Measurements from ENCODE around the gene GGA1. TPM values are rescaled to one million over a fixed set of nuclear protein-coding genes. Genes with fewer than 3 reads are reported as not detected.

Gene GGA1
- total RNA-seq, 2 donors from 2014 or later = 59.9 to 61.2 TPM

DNA sequence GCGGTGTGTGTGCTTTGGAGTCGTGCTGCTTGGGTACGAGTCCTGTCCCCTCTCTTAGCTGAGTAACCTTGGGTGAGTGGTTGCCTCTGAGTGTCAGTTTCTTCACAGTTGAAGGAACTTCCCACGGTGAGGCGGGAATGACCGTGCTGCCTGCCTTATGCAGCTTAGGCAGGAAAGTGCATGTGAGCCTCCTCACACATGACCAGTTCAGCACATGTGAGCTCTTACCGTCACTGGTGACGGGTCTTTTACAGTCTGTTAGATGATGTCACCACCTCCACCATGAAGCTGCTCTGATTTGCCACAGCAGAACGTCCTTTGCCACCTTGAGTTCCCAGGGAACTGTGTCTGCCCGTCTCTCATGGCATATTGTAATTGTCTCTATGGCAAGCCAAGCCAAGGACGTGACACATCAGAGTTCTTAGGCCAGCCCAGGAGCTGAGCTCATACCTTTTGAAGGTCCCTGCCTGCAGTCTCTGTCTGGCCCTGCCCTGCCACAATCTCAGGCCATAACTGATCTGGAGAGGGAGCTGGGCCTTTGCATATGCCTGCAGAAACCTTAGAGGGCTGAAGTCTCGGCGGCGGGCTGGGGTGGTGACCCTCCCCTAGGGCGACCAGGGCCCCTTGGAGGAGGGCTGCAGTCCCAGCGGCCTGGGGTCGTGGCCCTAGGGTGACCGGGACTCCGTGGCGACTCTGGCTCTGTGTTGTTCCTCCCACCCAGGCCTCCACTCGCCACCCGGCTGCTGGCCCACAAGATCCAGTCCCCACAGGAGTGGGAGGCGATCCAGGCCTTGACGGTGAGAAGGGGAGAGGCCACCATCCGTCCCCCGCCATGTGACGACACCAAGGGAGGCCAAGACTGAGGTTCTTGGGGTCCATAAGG is 7.8 kb downstream of the GGA1 start:
- no peak for DNase-seq (ENCODE audit: low spot score)
- Histone ChIP-seq H3K4me3 (no peak overlapping the region), H3K9me3 (no peaks in the 10 kb centered on the region), H3K4me1 (ENCODE audit: control insufficient read depth in 1 of 2, low read depth in 2 of 2) (peaks cover 0 to 13% of the 10 kb centered on the region in 2 donors), H3K36me3 (peaks cover 45% of the 10 kb centered on the region), H3K27me3 (replicated peaks; ENCODE audit: insufficient read depth) (no peaks in the 10 kb centered on the region), H3K27ac (no peak overlapping the region)
- no peak for TF ChIP-seq CTCF (IDR thresholded peaks at IDR 0.05)
- no peak for ATAC-seq (ENCODE audit: insufficient number of reproducible peaks, low FRiP score, low read depth)

GRCh38 chr22:37617431-37617830 is 8.8 kb downstream of the GGA1 start:
- no peak for TF ChIP-seq CTCF (IDR thresholded peaks at IDR 0.05)
- Histone ChIP-seq H3K36me3 (peaks cover 47% of the 10 kb centered on the region), H3K27me3 (replicated peaks; ENCODE audit: insufficient read depth) (no peaks in the 10 kb centered on the region), H3K27ac (no peak overlapping the region), H3K4me1 (ENCODE audit: control insufficient read depth in 1 of 2, low read depth in 2 of 2) (peaks cover 0 to 9% of the 10 kb centered on the region in 2 donors), H3K9me3 (no peaks in the 10 kb centered on the region), H3K4me3 (no peak overlapping the region)
- ATAC-seq (ENCODE audit: insufficient number of reproducible peaks, low FRiP score, low read depth) (no peak), DNase-seq (ENCODE audit: low spot score) (no peak)

GRCh38 chr22:37618072-37618656 is 9.5 kb downstream of the GGA1 start:
- TF ChIP-seq CTCF (IDR thresholded peaks at IDR 0.05) = no peak
- Histone ChIP-seq H3K4me3 (no peak overlapping the region), H3K27me3 (replicated peaks; ENCODE audit: insufficient read depth) (no peaks in the 10 kb centered on the region), H3K9me3 (no peaks in the 10 kb centered on the region), H3K27ac (no peak overlapping the region), H3K36me3 (peaks cover 47% of the 10 kb centered on the region), H3K4me1 (ENCODE audit: control insufficient read depth in 1 of 2, low read depth in 2 of 2) (peaks cover 0 to 8% of the 10 kb centered on the region in 2 donors)
- DNase-seq (ENCODE audit: low spot score) (no peak), ATAC-seq (ENCODE audit: insufficient number of reproducible peaks, low FRiP score, low read depth) (no peak)

DNA sequence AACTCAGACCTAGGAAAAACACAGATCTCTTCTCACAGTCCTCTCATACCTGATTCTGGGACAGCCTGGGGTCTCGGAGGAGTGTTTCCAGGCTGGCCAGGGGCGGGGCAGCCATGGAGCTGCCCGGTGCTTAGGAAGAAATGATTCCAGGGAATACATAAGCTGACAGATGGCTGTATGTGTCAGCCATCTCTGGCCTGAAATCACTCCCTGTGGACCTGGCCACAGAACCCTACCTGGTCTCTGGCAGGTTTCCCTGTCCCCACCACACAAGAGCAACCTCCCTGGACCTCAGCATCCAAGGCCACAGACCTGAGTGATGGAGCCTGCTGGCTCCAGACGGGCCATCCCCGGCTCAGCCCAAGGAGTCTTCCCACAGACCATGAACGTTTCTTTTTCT is 10.0 kb downstream of the GGA1 start:
- DNase-seq (ENCODE audit: low spot score) = no peak
- no peak for TF ChIP-seq CTCF (IDR thresholded peaks at IDR 0.05)
- H3K9me3 ChIP-seq = no peaks in the 10 kb centered on the region
- H3K4me3 ChIP-seq = no peak overlapping the region
- H3K36me3 ChIP-seq = peaks cover 47% of the 10 kb centered on the region
- no peak overlapping the region for H3K27ac ChIP-seq
- H3K4me1 ChIP-seq (ENCODE audit: control insufficient read depth in 1 of 2, low read depth in 2 of 2) = peaks cover 0 to 3% of the 10 kb centered on the region in 2 donors
- no peak for ATAC-seq (ENCODE audit: insufficient number of reproducible peaks, low FRiP score, low read depth)
- H3K27me3 ChIP-seq (replicated peaks; ENCODE audit: insufficient read depth) = no peaks in the 10 kb centered on the region

- no peak overlapping the region for H3K4me3 ChIP-seq
- no peak overlapping the region for H3K27ac ChIP-seq
- H3K4me1 ChIP-seq (ENCODE audit: control insufficient read depth in 1 of 2, low read depth in 2 of 2) = no peaks in the 10 kb centered on the region
- no peaks in the 10 kb centered on the region for H3K27me3 ChIP-seq (replicated peaks; ENCODE audit: insufficient read depth)
- no peaks in the 10 kb centered on the region for H3K9me3 ChIP-seq
- ATAC-seq (ENCODE audit: insufficient number of reproducible peaks, low FRiP score, low read depth) (no peak), DNase-seq (ENCODE audit: low spot score) (no peak)
- no peak for TF ChIP-seq CTCF (IDR thresholded peaks at IDR 0.05)
- peaks cover 47% of the 10 kb centered on the region for H3K36me3 ChIP-seq
Observed at GRCh38 chr22:37619991-37620390, 11.4 kb downstream of the GGA1 start.
